ENCODE data around the gene INF2.

DNA sequence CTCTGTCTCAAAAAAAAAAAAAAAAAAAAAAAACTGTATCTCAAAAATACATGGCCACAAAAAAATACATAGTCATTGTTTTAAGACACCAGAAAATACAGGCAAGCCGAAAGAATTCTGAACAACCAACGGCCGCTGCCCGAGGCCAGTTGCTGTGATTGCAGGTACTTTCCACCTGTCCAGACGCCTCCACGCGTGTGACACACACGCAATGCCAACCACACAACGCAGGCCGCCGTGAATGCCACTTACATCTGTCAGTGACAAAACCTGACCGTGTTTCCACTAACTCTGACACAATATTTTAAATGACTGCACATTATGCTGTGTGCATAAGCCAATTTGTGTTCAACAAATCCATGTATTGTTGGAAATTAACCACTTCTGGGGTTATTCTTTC lies 22.4 kb upstream of the INF2 start:
- TF ChIP-seq, protein P1, sequence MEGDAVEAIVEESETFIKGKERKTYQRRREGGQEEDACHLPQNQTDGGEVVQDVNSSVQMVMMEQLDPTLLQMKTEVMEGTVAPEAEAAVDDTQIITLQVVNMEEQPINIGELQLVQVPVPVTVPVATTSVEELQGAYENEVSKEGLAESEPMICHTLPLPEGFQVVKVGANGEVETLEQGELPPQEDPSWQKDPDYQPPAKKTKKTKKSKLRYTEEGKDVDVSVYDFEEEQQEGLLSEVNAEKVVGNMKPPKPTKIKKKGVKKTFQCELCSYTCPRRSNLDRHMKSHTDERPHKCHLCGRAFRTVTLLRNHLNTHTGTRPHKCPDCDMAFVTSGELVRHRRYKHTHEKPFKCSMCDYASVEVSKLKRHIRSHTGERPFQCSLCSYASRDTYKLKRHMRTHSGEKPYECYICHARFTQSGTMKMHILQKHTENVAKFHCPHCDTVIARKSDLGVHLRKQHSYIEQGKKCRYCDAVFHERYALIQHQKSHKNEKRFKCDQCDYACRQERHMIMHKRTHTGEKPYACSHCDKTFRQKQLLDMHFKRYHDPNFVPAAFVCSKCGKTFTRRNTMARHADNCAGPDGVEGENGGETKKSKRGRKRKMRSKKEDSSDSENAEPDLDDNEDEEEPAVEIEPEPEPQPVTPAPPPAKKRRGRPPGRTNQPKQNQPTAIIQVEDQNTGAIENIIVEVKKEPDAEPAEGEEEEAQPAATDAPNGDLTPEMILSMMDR (IDR thresholded peaks at IDR 0.05), result no peak
- TF ChIP-seq POLR2A (IDR thresholded peaks at IDR 0.05), result no peak
- TF ChIP-seq EP300 (IDR thresholded peaks at IDR 0.05), result no peak
- no peak for TF ChIP-seq POLR2AphosphoS5 (IDR thresholded peaks at IDR 0.05)

Measured in gastroesophageal sphincter (tissue), 3 donors.